Skin epidermis (tissue), 12 donors: ENCODE measurements around the gene MOSMO.
A peak's percentile ranks its signal among the peaks of the same experiment; 100 is the strongest.
"Not testable (repeated sequence)": the region's sequence is repeated elsewhere in the genome, so short reads cannot be mapped to it uniquely, and the experiment has no call there.

Experiments used
- H3K27ac ChIP-seq, 21 experiments: fragments of 200-600 bp; sonication (generic) in 11 of 21; one replicate each; pipeline ENCODE4 v1.5.0; 2020; ENCODE audit warnings: mild to moderate bottlenecking in 3 of 21, inconsistent platforms in 2 of 21, moderate library complexity in 2 of 21
- H3K4me3 ChIP-seq, 7 experiments: fragments of 200-600 bp; sonication (generic) in 2 of 7; one replicate each; pipeline ENCODE4 v1.5.0; 2020; ENCODE audit warnings: inconsistent platforms in 2 of 7, mild to moderate bottlenecking in 2 of 7, moderate library complexity in 1 of 7

Gene MOSMO

DNA sequence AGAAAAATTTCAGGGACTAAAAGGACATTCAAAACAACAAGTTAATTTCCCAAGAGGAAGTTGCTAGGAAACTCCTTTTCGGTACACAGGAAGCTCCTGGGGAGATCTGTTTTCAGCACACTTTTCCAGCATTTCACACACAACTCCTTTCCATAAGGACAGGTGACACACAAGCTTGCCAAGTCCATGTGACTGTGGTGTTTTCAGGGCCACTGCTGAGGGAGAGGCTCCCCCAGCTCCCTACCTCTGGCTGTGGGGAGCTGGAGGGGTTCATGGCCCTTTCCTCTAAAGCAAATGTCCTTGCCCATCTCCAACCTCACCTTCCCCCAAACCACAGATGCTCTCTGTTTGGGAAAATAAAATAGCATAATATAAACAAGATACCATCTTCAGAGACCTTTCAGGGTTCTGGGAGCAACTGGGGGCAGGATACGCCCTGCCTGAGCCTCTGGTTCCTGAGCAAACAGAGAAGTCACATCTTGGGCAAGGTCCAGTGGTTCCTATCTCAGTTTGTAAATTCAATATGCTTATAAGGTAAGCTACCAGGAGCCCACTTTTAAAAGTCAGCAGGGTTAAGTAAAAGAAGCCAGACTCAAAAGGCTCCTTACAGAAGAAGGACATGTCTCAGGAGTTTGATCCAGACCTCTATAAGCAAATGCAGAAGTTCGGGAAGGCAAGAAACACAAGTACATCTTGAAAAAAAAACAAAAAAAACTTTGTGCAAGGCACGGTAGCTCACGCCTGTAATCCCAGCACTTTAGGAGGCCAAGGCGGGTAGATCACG is 10.0 kb upstream of the MOSMO start:
- Histone ChIP-seq H3K27ac (peak overlapping the region in 1 of 21 experiments; percentile 43), H3K4me3 (no peak overlapping the region)

DNA sequence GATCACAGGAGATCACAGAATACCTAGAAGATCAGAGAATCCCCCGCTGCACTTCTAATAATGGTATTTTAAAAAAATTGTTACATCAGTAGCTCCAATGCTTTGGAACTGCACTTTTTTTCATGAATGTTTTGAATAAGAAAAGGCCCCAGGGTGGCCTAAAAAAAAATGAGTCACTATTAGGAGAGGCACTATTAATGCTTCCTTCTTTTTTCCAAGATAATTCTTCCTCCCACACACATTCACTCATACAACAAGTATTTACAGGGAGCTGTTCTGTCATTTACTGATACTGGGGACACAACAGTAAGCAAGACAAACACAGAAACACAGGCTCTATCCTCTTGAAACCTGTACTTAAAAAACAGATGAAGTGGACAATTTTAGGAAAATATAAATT is 6.3 kb upstream of the MOSMO start:
- H3K4me3 ChIP-seq, result no peak overlapping the region

DNA sequence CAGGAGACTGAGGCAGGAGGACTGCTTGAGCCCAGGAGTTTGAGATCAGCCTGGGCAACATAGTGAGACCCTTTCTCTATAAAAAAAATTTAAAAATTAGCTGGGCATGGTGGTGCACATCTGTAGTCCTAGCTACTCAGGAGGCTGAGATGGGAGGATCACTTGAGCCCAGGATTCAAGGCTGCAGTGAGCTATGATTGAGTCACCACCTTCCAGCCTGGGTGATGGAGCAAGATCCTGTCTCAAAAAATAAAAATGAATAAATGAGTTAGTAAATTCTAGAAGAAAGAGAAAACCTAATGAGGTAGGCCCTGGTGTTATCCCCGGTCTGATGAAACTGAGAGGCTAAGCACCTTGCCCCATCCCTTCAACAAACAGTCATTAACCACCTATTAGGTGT is 5.9 kb upstream of the MOSMO start:
- peak overlapping the region in 1 of 21 experiments; percentile 63 for H3K27ac ChIP-seq
- H3K4me3 ChIP-seq, result not testable (repeated sequence)

More for the DNA sequence above, 6.3 kb upstream of the MOSMO start:
- peak overlapping the region in 2 of 21 experiments; percentile 29 to 63 for H3K27ac ChIP-seq

DNA sequence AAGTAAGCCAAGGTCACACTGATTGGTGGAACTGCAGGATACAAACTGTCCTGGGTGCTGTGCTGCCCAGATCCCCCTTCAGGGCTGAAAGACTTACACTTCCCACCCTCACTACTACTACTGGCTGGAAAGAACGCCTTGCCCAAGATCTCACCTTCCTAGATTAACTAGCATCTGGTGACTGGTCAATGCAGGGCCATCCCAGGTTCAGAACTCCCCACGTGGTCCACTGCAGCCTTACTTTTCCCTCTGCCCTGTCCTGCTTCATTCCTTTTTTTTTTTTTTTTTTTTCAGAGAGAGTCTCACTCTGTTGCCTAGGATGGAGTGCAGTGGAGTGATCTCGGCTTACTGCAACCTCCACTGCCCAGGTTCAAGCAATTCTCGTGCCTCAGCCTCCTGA is 4.7 kb upstream of the MOSMO start:
- no peak overlapping the region for H3K27ac ChIP-seq
- H3K4me3 ChIP-seq, result no peak overlapping the region

DNA sequence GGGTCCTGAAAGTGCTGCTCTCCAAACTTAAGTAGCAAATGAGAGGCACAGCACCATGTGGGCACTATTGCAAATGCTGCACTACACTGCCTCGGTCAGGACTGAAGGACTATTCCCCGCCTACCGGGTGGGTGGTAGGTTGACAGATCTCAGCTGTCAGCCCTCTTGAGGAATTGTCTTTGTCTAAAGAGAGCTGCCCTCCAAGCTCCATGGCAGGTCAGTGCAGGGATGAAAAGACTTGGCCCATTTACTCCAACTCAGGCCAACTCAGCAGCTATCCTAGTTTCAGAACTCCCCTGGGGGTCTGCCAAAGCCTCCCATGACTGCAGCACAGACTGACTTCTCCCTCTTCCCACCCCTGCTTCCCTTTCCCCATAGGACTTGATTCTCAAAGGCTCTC is 3.6 kb upstream of the MOSMO start:
- H3K27ac ChIP-seq, result no peak overlapping the region
- no peak overlapping the region for H3K4me3 ChIP-seq

DNA sequence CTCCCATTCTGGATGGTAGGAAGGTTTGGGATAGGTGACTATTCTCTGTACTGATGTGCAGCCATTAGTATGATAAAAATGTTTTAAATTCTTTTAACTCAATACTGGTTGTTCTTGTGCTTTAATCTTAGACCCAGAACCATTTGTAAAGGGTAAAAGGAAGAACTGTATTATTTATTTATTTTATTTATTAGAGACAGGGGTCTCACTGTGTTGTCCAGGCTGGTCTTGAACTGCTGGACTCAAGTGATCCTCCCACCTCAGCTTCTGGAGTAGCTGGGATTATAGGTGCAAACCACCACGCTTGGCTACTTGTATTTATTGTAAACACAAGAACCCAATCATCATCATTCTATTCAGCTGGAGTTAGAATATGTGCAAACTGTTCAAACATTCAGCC is 2.2 kb upstream of the MOSMO start:
- H3K27ac ChIP-seq, result no peak overlapping the region
- H3K4me3 ChIP-seq, result no peak overlapping the region

DNA sequence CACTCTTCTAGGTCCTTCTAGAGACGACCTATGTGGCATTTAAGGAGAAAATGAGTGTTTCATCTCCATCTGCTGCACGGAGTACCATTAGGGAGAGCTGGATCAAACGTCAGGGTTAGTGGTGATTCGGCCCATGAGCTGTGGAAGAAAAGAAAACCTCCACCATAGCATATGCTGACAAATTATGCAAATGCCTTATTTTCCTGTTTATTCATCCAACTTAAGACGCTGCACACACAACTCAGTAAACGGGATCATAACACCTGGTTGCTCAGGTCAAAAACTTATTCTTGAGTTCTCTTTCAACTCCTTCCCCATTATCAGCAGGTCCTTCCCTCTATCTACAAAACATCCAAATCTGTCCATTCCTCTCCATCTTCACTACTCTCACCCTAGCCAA is 1.3 kb upstream of the MOSMO start:
- H3K4me3 ChIP-seq, result no peak overlapping the region
- H3K27ac ChIP-seq, result no peak overlapping the region

DNA sequence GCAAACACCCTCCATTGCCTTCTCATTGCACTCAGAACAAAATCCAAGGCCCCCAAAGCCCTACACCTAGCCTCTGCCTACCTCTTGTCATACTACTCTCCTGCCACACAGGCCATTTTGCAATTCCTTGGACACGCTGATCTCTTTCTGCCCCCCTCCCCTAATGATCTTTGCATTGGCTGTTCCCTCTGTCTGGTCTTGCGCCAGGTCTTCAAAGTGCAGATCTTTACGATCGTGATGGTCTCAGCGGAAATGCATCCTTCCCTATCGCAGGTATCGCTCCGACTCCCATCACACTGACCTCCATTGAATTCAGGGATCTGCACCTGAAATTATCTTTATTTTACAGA is 777 bp upstream of the MOSMO start:
- Histone ChIP-seq H3K27ac (peak overlapping the region in 18 of 21 experiments; percentile 71 to 96 (median 90)), H3K4me3 (peak overlapping the region; percentile 46 to 97 (median 91))

DNA sequence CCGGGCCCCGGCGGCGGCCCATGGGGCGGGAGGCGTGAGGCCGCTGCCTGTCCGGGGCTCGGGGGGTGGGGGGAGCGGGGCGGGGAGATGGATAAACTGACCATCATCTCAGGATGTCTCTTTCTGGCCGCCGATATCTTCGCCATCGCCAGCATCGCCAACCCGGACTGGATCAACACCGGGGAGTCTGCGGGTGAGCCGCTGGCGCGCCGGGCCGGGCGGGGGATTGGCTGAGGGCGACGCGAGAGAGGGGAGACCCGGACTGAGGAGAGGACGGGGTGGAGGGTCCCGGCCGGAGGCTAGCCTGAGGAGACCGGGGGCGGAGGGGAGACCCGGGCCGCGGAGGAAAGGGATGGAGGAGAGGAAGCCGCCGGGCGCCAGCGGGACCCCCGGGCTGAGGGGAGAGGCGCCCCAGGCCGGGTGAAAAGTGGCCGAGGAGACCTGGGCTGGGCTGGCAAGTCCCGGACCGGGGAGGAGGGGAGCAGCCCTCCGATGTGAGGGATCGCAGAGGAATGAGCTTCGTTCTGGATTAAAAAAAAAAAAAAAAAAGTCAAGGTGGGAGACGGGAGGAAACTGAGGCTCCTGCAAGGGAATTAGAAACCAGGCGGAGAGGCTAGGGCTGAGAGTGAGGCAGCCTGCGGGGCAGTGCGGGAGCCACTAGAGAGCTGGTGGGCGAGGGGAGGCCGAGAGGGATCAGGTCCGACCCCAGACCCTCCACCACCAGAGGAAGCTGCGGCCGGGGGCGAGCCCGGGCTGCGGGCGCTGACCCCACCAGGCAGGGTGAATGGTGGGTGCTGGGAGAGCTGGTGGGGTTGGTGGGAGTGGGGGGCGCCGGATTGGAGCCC is 526 bp downstream of the MOSMO start:
- H3K27ac ChIP-seq, result peak overlapping the region in 20 of 21 experiments; percentile 46 to 96 (median 86)
- peak overlapping the region; percentile 46 to 97 (median 91) for H3K4me3 ChIP-seq

DNA sequence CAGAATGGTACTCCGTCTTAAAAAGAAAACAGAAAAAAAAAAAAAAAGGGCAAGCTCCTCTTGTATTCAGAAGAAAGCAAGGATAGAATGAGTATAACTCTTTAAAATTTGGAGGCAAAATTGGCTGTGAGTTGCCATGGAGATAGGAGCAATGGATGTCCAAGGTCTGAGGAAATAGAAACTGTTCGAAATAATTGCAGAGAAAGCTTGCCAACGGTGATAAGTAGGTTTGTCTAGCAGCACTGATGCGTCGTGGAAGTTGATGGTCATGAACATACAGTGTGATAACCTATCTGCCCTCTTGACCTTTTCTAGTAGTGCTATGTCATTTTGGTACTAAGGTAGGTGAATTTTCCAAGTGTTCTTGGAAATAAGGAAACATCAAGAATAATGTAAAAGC is 3.0 kb downstream of the MOSMO start:
- Histone ChIP-seq H3K4me3 (no peak overlapping the region), H3K27ac (no peak overlapping the region)

DNA sequence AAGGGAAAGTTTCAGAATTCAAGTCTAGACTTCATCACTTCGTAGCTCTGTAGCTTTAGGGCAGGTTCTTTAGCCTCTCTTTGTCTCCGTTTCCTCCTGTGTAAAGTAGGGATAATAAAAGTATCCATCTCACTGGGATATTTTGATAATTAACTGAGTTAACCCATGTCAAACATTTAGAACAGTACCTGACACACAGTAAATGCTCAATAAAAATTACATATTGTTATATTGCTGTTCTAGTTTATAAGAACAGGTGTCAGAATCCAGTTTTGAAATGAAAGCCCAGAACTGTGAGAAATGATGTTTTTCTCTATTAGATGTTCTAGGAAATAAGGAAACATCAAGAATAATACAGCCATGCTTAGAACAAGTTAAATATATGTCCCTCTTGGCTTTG is 4.3 kb downstream of the MOSMO start:
- H3K27ac ChIP-seq, result no peak overlapping the region
- H3K4me3 ChIP-seq, result no peak overlapping the region

DNA sequence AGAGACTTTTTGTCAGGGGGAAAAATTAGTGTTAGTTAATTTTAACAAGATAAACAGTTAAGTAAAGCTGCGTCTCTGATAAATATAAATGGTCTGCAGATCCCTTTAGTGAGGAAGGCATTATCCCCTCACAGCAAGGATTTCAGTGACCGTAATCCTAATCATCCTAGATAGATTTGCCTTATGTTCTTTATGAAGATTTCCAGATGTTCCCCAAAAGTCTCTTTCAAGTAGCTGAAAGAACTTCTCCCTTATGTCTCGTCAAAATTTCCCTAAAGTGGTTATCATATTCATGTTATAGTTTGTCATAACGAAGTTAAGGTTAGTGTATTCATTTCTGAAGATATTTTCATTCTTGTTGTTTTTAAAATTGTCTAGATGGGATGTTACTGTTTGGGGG is 5.6 kb downstream of the MOSMO start:
- Histone ChIP-seq H3K27ac (no peak overlapping the region), H3K4me3 (no peak overlapping the region)

DNA sequence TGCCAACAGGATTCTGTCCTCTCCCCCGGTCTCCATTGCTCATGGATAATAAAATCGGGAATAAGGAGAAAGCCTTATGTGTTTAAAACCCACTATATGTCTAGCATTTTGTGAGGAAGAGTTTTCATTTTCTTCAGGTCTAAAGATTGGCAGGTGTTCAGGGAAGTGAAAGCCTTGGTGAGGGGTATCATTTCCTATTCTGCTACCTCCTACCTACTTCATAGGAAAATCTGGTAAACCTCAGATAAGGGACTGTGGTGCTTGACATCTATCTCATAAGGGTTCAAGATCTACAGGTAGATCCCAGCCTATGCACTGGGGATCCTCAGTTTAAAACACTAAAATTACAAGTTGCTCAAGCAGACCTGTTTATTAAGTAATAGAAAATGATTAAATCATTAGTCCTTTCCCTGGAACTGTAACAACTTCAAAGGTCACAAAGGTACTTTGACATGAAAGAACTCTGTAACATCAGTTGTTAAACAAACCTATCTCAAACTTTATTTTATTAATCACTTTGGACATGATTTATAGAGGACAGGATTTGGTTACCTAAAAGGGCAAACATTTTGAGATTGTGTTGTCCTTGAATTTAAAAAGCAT is 6.5 kb downstream of the MOSMO start:
- H3K4me3 ChIP-seq, result no peak overlapping the region

DNA sequence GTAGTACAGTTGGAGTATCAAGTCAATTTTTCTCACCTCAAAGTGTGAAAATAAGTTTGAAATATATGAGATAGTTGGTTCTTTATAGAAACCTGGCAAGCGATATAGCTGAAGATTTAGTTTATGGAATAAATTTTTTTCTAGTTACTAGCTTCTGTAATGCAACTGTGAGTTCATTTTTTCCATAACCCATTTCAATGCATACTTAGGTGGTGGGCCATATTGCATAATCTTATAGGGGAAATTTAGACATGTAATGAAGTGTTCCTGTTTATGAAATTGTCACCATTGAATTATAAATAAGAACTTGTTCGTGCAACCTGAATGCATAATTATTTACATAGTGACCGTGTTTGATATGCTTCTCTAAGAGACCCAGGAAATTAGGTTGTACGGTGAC is 9.0 kb downstream of the MOSMO start:
- Histone ChIP-seq H3K4me3 (no peak overlapping the region), H3K27ac (no peak overlapping the region)

More for the DNA sequence above, 6.5 kb downstream of the MOSMO start:
- no peak overlapping the region for H3K27ac ChIP-seq

DNA sequence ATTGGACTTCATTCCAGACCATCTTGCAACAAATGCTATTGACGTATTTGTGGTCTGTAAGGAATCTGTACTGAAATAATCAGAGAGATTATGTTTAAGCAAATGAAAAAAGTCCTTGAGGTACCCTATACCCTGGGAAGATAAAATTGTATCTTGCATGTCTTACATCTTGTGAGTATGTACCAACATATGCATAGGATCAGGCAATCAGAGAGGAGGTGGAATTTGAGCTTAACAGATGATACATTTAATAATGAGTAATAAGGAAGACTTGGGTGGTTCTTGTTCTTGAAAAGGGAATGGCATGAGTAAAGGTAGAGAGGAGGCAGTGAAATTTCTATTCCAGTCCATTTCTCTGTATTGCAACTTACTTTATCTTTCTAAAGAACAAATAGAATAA is 10.6 kb downstream of the MOSMO start:
- Histone ChIP-seq H3K27ac (no peak overlapping the region), H3K4me3 (no peak overlapping the region)

DNA sequence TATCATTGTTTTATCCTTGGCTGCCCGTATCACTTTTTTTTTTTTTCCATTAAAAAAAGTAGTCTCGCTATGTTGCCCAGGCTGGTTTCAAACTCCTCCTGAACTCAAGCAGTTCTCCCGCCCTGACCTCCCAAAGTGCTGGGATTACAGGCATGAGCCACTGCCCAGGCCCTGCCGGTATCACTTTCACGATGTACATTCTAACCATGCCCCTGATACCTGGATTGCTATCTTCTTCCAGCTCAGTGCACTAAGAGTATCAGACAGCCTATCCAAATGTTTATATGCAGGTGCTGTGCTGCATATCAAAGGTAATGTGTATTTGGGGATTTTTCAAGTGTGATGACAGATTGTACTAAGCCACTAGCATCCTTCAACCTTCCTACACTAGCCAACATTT is 14.2 kb downstream of the MOSMO start:
- Histone ChIP-seq H3K27ac (no peak overlapping the region), H3K4me3 (no peak overlapping the region)

DNA sequence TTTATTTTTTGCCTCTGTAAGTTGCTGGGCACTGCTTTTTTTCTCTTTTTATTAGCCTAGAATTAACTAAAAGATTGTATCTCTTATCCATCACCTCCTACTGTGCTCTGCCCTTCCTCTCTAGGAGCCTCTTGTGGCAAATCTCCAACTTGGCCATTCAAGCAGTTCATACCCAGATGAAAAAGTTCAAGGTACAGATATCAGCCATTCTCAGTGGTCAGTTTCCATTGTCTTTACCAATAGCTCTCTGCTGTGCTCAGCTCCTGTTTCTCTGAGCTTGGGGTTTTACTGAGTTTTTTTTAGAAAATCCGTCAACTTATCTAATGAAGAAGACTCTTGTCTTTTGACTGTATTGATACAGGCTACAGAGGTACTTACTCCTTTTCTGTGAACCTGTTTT is 15.6 kb downstream of the MOSMO start:
- Histone ChIP-seq H3K4me3 (no peak overlapping the region), H3K27ac (no peak overlapping the region)

DNA sequence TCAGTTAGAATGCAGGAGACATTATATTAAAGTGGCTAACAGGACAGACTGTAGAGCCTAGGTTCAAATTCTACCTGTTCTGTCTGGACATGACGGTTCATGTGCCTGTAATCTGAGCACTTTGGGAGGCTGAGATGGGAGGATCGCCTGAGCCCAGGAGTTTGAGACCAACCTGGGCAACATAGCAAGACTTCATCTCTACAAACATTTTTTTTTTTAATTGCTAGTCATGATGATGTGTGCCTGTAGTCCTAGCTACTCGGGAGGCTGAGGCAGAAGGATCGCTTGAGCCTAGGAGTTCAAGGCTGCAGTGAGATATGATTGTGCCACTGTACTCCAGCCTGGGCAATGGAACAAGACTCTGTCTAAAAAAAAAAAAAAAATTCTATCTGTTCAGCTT is 16.9 kb downstream of the MOSMO start:
- H3K27ac ChIP-seq, result not testable (repeated sequence)

DNA sequence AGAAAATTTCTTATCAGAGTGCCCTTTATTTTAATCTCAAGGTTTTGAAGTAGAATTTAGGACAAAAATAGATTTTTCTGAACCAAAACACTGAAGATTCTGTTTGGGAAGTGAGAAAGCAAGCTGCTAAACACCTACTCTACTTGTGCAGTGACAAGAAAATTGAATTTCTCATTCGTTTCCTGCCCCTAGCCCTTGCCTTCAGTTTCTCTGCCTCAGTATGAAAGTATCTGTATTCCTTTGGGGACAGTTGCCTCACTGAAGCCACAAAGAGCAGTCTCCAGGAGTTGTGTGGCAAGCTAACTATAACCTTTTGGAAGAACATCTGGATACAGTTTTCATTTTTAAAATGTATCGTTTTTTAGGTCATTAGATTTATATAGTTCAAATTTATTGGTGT is 19.7 kb downstream of the MOSMO start:
- Histone ChIP-seq H3K27ac (peak overlapping the region in 2 of 21 experiments; percentile 12 to 22), H3K4me3 (no peak overlapping the region)

More for the DNA sequence above, 16.9 kb downstream of the MOSMO start:
- H3K4me3 ChIP-seq, result not testable (repeated sequence)

DNA sequence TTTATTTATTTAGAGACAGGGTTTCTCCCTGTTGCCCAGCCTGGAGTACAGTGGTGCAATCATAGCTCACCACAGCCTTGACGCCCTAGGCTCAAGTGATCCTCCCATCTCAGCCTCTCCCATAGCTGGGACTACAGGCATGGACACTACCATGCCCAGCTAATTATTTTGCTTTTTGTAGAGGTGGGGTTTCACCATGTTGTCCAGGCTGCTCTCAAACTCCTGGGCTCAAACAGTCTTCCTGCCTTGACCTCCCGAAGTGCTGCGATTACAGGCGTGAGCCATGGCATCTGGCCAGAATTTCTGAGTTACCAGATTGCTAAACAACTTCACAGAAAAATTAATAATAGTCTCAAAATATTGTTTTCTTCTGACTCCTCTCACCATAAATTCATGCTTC is 21.7 kb downstream of the MOSMO start:
- Histone ChIP-seq H3K27ac (no peak overlapping the region), H3K4me3 (no peak overlapping the region)
